WERI-Rb-1 (cell line): Measurements from ENCODE around the gene GDF15.
A peak's percentile ranks its signal among the peaks of the same experiment; 100 is the strongest.

ENCODE experiments used
- DNase-seq: peaks from one replicate; pipeline ENCODE4 v3.0.0-alpha.2; 2020
- H3K27ac ChIP-seq: fragments of 250-450 bp; sonication (Bioruptor Pico); 2 replicates; pipeline ENCODE4 v1.5.1; 2020; ENCODE audit warnings: mild to moderate bottlenecking, moderate library complexity
- H3K27me3 ChIP-seq: fragments of 250-450 bp; sonication (Bioruptor Pico); 2 replicates; pipeline ENCODE4 v1.5.1; 2021; ENCODE audit warnings: mild to moderate bottlenecking, low read depth, moderate library complexity; ENCODE audit not compliant: insufficient read depth, severe bottlenecking
- H3K36me3 ChIP-seq: fragments of 250-450 bp; sonication (Bioruptor Pico); 2 replicates; pipeline ENCODE4 v1.5.1; 2020; ENCODE audit warnings: mild to moderate bottlenecking, moderate library complexity
- H3K4me3 ChIP-seq: 2 replicates; pipeline ENCODE4 v1.5.1; 2011; ENCODE audit warnings: low read depth, mild to moderate bottlenecking, control low read depth, low read length
- H3K9me3 ChIP-seq: fragments of 250-450 bp; sonication (Bioruptor Pico); 2 replicates; pipeline ENCODE4 v1.5.1; 2021; ENCODE audit warnings: mild to moderate bottlenecking, moderate library complexity; ENCODE audit not compliant: severe bottlenecking
- CTCF ChIP-seq: IDR thresholded peaks from 2 replicates; pipeline ENCODE4 v1.5.1; 2011; ENCODE audit warnings: low read depth, mild to moderate bottlenecking, control low read depth, inconsistent platforms, low read length

Gene GDF15

DNA sequence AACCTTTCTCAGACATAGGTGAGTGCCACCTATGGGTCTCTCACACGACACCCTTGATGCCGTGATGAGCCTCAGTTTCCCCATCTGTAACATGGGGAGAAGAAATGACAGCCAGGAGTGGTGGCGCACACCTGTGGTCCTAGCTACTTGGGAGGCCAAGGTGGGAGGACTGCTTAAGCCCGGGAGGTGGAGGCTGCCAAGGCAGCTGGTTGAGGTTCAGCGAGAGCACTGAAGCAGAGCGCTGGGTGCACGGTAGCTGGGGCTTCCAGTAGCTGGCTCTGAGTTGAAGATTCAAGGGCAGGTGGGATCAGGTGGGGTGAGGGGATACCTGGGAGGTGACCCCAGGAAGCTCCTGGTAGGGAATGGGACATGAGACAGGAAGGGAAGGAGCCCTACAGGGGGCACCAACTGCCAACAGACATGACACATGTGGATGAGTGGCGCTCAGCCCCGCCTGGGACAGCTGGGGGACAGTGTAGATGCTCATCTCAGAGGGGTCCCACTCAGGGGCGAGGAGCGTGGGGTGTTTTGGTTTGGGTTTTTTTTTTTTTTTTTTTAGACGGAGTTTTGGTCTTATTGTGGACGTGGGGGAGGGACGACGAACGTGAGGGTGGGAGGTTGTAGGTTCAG lies 26.8 kb downstream of the GDF15 start:
- Histone ChIP-seq H3K36me3 (no peaks in the 10 kb centered on the region; the same call in 1 of the 2 replicates), H3K27ac (no peak overlapping the region), H3K4me3 (no peak overlapping the region), H3K9me3 (no peaks in the 10 kb centered on the region), H3K27me3 (no peaks in the 10 kb centered on the region)
- TF ChIP-seq CTCF, result no peak
- DNase-seq, result no peak

DNA sequence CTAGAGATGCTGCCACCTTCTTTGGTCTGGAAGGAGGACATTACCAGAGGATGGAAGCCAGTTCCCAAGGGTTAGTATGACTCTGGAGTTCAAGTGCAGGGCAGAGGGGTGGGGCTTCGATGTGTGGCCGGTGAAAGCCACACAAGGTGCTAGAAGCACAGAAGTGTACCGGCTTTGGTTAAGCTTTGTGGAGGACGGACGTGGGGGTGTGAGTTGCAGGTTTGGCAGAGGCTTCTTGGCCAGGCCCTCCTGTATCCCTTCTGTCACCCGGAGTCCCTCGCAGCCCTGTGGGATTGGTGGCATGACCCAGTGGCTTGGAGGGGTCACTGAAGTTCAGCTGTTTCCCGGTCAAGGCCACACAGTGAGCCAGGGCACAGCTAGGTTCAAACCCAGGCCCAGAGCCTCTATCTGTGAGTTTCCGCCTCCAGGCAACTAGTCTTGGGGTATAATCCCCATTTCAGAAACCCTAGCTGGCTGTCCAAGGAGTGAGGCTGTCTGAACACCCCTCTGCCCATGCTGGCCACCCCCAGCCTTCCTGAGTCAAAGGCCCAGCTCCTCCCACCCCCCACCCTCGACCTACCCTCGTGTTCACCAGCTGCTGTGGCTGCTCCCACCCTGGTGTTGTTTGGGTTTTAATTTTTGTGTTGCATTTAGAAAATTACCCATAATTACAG lies 28.7 kb downstream of the GDF15 start:
- no peak overlapping the region for H3K4me3 ChIP-seq
- DNase-seq, result peak; percentile 57
- no peaks in the 10 kb centered on the region for H3K9me3 ChIP-seq
- H3K27me3 ChIP-seq, result no peaks in the 10 kb centered on the region
- no peaks in the 10 kb centered on the region; the same call in 1 of the 2 replicates for H3K36me3 ChIP-seq
- no peak for TF ChIP-seq CTCF
- H3K27ac ChIP-seq, result peak overlapping the region; percentile 98

DNA sequence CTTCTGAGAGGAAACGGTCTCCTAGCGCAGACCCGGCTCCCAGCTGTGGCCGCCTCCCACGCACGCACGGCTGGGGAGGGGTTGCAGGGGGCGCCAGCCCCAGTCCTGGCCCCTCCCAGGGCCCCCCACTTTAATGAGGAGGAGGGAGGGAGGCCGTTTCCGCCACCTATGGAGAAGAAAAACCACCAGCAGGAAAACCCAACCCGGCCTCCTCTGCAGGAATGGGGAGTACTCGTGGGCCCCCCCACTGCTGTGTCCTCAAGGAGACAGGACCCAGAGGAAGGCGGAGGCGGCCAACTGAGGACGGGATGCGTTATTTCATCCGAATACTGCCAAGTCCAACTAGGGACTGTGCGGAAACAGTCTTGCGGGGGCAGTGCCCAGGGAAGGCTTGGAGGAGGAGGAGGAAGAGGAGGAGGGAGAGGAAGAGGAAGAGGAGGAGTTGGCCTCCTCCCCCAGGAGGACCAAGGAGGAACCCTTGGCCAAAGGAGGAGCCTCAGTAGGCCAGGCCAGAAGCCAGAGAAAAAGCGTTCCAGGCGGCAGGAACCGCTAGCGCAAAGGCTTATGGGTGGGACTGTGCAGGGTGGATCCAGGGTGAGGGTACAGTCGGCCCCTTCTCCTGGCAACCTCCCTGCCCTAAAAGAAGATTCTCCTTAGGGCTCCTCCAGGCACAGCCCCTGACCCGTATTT lies 29.4 kb downstream of the GDF15 start:
- no peak for DNase-seq
- no peak for TF ChIP-seq CTCF
- no peak overlapping the region for H3K4me3 ChIP-seq
- H3K27me3 ChIP-seq, result no peaks in the 10 kb centered on the region
- H3K27ac ChIP-seq, result peak overlapping the region; percentile 98
- no peaks in the 10 kb centered on the region for H3K9me3 ChIP-seq
- no peaks in the 10 kb centered on the region; the same call in 1 of the 2 replicates for H3K36me3 ChIP-seq

- H3K4me3 ChIP-seq, result peak overlapping the region; percentile 66
- no peaks in the 10 kb centered on the region for H3K9me3 ChIP-seq
- peak overlapping the region; percentile 98 for H3K27ac ChIP-seq
- DNase-seq, result peak; percentile 91
- H3K36me3 ChIP-seq, result no peaks in the 10 kb centered on the region; the same call in 1 of the 2 replicates
- TF ChIP-seq CTCF, result no peak
- no peaks in the 10 kb centered on the region for H3K27me3 ChIP-seq
Observed at GRCh38 chr19:18416778-18417249, 30.9 kb downstream of the GDF15 start.

GRCh38 chr19:18417250-18418028 lies 31.5 kb downstream of the GDF15 start:
- TF ChIP-seq CTCF, result no peak
- peak overlapping the region; percentile 98 for H3K27ac ChIP-seq

More at GRCh38 chr19:18417250-18418028, 31.5 kb downstream of the GDF15 start:
- H3K36me3 ChIP-seq, result no peaks in the 10 kb centered on the region; the same call in 1 of the 2 replicates
- peak; percentile 88 for DNase-seq
- H3K9me3 ChIP-seq, result no peaks in the 10 kb centered on the region
- peak overlapping the region; percentile 66 for H3K4me3 ChIP-seq
- H3K27me3 ChIP-seq, result no peaks in the 10 kb centered on the region
